Esophagus squamous epithelium (tissue), 4 donors: ENCODE data around the gene ADH1B.

Source experiments
- CTCF ChIP-seq, 6 experiments: fragments of 450-650 bp in 4 of 6; fragments of 200-600 bp in 2 of 6; sonication (generic) in 2 of 6; IDR thresholded peaks; one replicate each; pipeline ENCODE4 v1.5.1; 2016 to 2019; ENCODE audit warnings: antibody characterized with exemption in 6 of 6, mild to moderate bottlenecking in 4 of 6, moderate library complexity in 4 of 6
- POLR2A ChIP-seq, 4 donors: fragments of 450-650 bp; IDR thresholded peaks; one replicate each; pipeline ENCODE4 v1.6.1; 2017; ENCODE audit warnings: antibody characterized with exemption in 4 of 4, mild to moderate bottlenecking in 4 of 4, moderate library complexity in 3 of 4

DNA sequence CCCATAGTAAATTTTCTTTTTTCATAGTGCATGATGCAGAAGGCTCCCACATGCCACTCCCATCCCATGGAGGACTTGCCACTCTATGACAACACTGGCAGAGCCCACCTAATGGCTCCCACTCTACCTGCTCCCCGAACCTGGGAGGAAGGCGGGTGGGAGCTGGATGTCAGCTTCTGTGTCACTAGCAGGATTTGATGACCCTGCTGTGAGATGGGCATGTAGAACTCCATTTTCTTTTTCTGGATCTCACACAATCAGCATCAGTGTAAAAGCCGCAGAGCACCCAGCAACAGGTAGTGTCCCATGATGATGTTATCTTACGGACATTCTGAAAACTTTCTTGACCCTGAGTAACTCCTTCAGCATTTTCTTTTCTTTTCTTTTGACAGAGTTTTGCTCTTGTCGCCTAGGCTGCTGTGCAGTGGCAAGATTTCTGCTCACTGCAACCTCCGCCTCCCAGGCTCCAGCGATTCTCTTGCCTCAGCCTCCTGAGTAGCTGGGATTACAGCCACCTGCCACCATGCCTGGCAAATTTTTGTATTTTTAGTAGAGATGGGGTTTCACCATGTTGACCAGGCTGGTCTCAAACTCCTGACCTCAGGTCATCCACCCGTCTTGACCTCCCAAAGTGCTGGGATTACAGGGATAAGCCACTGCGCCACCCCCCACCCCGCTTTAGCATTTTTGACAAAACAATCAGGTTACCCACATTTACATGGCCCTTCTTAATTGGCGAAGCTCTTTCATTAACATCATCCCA, 15.4 kb downstream of the ADH1B start:
- no peak for TF ChIP-seq CTCF (IDR thresholded peaks at IDR 0.05)
- TF ChIP-seq POLR2A (IDR thresholded peaks at IDR 0.05): no peak
